Astrocyte (in vitro differentiated cells and primary cell): Measurements from ENCODE around the gene SLC9A7.

Experiments used
- CTCF ChIP-seq: IDR thresholded peaks from 2 replicates; pipeline ENCODE4 v1.5.1; 2011; ENCODE audit warnings: low read depth, mild to moderate bottlenecking, inconsistent platforms, low read length, moderate library complexity; ENCODE audit not compliant: insufficient read depth
- EZH2 ChIP-seq: IDR thresholded peaks from 2 replicates; pipeline ENCODE4 v1.6.1; 2012; ENCODE audit warnings: mild to moderate bottlenecking, low read length, inconsistent platforms; ENCODE audit not compliant: insufficient read depth

DNA sequence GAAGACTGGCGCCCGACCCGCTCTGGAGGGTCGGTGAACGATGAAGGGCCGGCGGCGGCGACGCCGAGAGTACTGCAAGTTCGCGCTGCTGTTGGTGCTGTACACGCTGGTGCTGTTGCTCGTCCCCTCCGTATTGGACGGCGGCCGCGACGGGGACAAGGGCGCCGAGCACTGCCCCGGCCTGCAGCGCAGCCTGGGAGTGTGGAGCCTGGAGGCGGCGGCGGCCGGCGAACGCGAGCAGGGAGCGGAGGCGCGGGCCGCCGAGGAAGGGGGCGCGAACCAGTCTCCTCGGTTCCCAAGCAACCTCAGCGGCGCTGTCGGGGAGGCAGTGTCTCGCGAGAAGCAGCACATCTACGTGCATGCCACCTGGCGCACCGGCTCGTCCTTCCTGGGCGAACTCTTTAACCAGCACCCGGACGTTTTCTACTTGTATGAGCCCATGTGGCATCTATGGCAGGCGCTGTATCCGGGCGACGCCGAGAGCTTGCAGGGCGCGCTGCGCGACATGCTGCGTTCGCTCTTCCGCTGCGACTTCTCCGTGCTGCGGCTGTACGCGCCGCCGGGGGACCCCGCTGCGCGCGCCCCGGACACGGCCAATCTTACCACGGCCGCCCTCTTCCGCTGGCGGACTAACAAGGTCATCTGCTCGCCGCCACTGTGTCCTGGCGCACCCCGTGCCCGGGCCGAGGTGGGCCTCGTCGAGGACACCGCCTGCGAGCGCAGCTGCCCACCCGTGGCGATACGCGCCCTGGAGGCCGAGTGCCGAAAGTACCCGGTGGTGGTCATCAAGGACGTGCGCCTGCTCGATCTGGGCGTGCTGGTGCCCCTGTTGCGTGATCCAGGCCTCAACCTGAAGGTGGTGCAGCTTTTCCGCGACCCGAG is 184.8 kb downstream of the SLC9A7 start:
- no peak for TF ChIP-seq CTCF
- no peak for TF ChIP-seq EZH2
